DOHH2 (cell line): Measurements from ENCODE around the gene RHBDF2.
A peak's percentile ranks its signal among the peaks of the same experiment; 100 is the strongest.
"Not testable (repeated sequence)": the region's sequence is repeated elsewhere in the genome, so short reads cannot be mapped to it uniquely, and the experiment has no call there.

Experiments used
- H3F3A ChIP-seq: fragments of 200-600 bp; sonication (generic), shearing (Covaris generic); 2 replicates; pipeline ENCODE4 v1.6.0; 2016; ENCODE audit warnings: antibody characterized with exemption, mild to moderate bottlenecking; ENCODE audit not compliant: control insufficient read depth, insufficient read depth
- H3K27ac ChIP-seq: fragments of 200-600 bp; sonication (generic); 2 replicates; pipeline ENCODE4 v1.5.1; 2014; ENCODE audit warnings: low read depth, mild to moderate bottlenecking, low read length, moderate library complexity
- H3K27me3 ChIP-seq: fragments of 200-600 bp; sonication (generic); 2 replicates; pipeline ENCODE4 v1.6.1; 2014; ENCODE audit warnings: mild to moderate bottlenecking, low read length, mixed read lengths; ENCODE audit not compliant: control insufficient read depth
- H3K36me3 ChIP-seq: fragments of 200-600 bp; sonication (generic); 2 replicates; pipeline ENCODE4 v1.6.1; 2014; ENCODE audit warnings: mild to moderate bottlenecking, low read length, moderate library complexity, mixed read lengths; ENCODE audit not compliant: control insufficient read depth
- H3K4me1 ChIP-seq: fragments of 200-600 bp; sonication (generic); 2 replicates; pipeline ENCODE4 v1.6.1; 2014; ENCODE audit warnings: mild to moderate bottlenecking, low read length, mixed read lengths; ENCODE audit not compliant: control insufficient read depth
- H3K4me2 ChIP-seq: fragments of 200-600 bp; sonication (generic); 2 replicates; pipeline ENCODE4 v1.6.0; 2014; ENCODE audit warnings: mild to moderate bottlenecking, low read length, moderate library complexity
- H3K4me3 ChIP-seq: fragments of 200-600 bp; sonication (generic); 2 replicates; pipeline ENCODE4 v1.5.1; 2014; ENCODE audit warnings: mild to moderate bottlenecking, low read length, mixed read lengths
- H3K79me2 ChIP-seq: fragments of 200-600 bp; sonication (generic); 2 replicates; pipeline ENCODE4 v1.6.1; 2014; ENCODE audit warnings: mild to moderate bottlenecking, low read length, mixed read lengths; ENCODE audit not compliant: control insufficient read depth
- H3K9me2 ChIP-seq: fragments of 200-600 bp; sonication (generic); replicated peaks from 2 replicates; pipeline ENCODE4 v1.6.1; 2014; ENCODE audit warnings: mild to moderate bottlenecking, low read length, mixed read lengths; ENCODE audit not compliant: control insufficient read depth
- H3K9me3 ChIP-seq: fragments of 200-600 bp; sonication (generic); 2 replicates; pipeline ENCODE4 v1.6.1; 2014; ENCODE audit warnings: antibody characterized with exemption, low read length, mixed read lengths; ENCODE audit not compliant: control insufficient read depth, insufficient read depth
- H4K20me1 ChIP-seq: fragments of 200-600 bp; sonication (generic); 2 replicates; pipeline ENCODE4 v1.6.0; 2014; ENCODE audit warnings: low read depth, mild to moderate bottlenecking, antibody characterized with exemption, low read length, moderate library complexity; ENCODE audit not compliant: control insufficient read depth, insufficient read depth
- EZH2phosphoT487 ChIP-seq: fragments of 200-600 bp; sonication (generic); IDR thresholded peaks from 2 replicates; pipeline ENCODE4 v1.6.1; 2017; ENCODE audit warnings: borderline replicate concordance, mild to moderate bottlenecking, antibody characterized with exemption, low read length, moderate library complexity, mixed read lengths
- TF ChIP-seq, protein P1 (sequence below): fragments of 200-600 bp; sonication (generic); IDR thresholded peaks from one replicate; pipeline ENCODE4 v1.5.1; 2014; ENCODE audit warnings: antibody characterized with exemption, mild to moderate bottlenecking, low read depth, low read length; ENCODE audit not compliant: poor library complexity, severe bottlenecking

RHBDF2 gene

DNA sequence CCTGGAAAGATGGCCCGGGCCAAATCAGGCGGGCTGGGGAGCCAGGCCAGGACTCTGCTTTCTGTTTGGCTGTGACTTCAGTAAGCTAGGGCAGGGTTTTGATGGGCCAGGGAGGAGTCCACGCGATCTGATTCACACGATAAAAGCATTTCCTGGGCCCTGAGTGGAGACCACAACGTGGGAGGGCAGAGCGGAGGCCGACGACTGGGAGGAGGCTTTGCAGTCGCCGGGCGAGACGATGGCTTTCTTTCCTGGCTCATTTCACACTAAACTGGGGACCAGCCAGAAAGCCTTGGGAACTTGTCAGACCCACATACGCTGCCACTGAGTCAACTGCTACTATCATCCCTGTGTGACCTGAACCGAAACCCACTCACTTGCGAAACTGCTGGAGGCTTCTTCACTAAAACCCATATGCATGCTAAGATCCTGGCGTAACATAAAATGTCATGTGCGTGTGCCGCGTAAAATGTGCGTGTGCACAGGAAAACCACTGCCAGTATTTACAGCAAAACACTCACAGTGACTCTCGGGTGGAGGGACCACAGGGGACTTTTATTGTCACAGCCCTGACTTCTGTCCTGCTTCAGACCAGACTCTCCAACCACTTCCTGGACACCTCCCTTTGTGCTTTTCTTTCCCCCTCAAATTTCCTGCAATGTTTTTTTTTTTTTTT is 14.2 kb upstream of the RHBDF2 start:
- Histone ChIP-seq H3K9me2 (no peaks in the 10 kb centered on the region), H3K4me1 (peaks cover 12% of the 10 kb centered on the region), H3K36me3 (no peaks in the 10 kb centered on the region), H4K20me1 (no peaks in the 10 kb centered on the region), H3F3A (no peaks in the 10 kb centered on the region), H3K4me2 (peak overlapping the region; percentile 59), H3K27ac (no peak overlapping the region), H3K9me3 (no peaks in the 10 kb centered on the region), H3K27me3 (peaks cover 18% of the 10 kb centered on the region; the same call in 1 of the 2 replicates), H3K79me2 (no peaks in the 10 kb centered on the region), H3K4me3 (peak overlapping the region; percentile 24)
- TF ChIP-seq EZH2phosphoT487, result no peak
- TF ChIP-seq, protein P1, sequence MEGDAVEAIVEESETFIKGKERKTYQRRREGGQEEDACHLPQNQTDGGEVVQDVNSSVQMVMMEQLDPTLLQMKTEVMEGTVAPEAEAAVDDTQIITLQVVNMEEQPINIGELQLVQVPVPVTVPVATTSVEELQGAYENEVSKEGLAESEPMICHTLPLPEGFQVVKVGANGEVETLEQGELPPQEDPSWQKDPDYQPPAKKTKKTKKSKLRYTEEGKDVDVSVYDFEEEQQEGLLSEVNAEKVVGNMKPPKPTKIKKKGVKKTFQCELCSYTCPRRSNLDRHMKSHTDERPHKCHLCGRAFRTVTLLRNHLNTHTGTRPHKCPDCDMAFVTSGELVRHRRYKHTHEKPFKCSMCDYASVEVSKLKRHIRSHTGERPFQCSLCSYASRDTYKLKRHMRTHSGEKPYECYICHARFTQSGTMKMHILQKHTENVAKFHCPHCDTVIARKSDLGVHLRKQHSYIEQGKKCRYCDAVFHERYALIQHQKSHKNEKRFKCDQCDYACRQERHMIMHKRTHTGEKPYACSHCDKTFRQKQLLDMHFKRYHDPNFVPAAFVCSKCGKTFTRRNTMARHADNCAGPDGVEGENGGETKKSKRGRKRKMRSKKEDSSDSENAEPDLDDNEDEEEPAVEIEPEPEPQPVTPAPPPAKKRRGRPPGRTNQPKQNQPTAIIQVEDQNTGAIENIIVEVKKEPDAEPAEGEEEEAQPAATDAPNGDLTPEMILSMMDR, result no peak

DNA sequence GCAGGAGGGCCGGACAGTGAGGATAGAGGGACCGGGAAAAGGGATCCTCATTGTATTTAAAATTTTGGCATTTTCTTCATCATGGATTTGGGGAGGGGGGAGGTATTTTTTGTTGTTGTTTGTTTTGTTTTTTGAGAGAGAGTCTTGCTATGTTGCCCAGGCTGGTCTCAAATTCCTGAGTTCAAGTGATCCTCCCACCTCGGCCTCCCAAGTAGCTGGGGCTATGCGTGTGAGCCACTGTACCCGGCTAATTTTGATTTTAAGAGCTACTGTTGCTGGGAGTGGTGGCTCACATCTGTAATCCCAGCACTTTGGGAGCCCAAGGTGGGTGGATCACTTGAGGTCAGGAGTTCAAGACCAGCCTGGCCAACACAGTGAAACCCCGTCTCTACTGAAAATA is 13.1 kb upstream of the RHBDF2 start:
- not testable (repeated sequence) for H3K27ac ChIP-seq, H3K9me2 ChIP-seq, H3K9me3 ChIP-seq, H3K36me3 ChIP-seq, H3F3A ChIP-seq, H3K79me2 ChIP-seq, H4K20me1 ChIP-seq, H3K4me3 ChIP-seq, H3K4me2 ChIP-seq
- peaks cover 17% of the 10 kb centered on the region; the same call in 1 of the 2 replicates for H3K27me3 ChIP-seq
- peaks cover 12% of the 10 kb centered on the region for H3K4me1 ChIP-seq

DNA sequence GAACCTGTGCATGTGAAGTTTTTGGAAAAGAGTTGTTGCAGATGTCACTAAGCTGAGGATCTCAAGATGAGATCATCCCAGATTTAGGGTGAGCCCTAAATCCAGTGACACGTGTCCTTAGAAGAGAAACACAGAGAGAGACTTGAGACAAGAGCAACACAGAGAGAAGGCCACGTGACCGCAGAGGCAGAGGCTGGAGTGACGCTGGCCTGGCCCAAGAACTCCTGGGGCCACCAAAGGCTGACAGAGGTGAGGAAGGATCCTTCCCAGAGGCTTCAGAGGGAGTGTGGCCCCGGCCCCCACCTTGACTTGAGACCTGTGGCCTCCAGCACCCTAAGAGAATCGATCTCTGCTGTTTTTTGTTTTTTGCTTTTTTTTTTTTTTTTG is 12.1 kb upstream of the RHBDF2 start:
- H3K27ac ChIP-seq, result no peak overlapping the region
- H3K9me3 ChIP-seq, result no peaks in the 10 kb centered on the region
- H3K79me2 ChIP-seq, result no peaks in the 10 kb centered on the region
- no peaks in the 10 kb centered on the region for H4K20me1 ChIP-seq
- H3K4me1 ChIP-seq, result peaks cover 12% of the 10 kb centered on the region
- no peaks in the 10 kb centered on the region for H3F3A ChIP-seq
- H3K4me2 ChIP-seq, result no peak overlapping the region
- no peaks in the 10 kb centered on the region for H3K36me3 ChIP-seq
- no peak overlapping the region for H3K4me3 ChIP-seq
- TF ChIP-seq EZH2phosphoT487, result no peak
- TF ChIP-seq, protein P1, result no peak
- H3K9me2 ChIP-seq, result no peaks in the 10 kb centered on the region
- peaks cover 10% of the 10 kb centered on the region; the same call in 1 of the 2 replicates for H3K27me3 ChIP-seq

DNA sequence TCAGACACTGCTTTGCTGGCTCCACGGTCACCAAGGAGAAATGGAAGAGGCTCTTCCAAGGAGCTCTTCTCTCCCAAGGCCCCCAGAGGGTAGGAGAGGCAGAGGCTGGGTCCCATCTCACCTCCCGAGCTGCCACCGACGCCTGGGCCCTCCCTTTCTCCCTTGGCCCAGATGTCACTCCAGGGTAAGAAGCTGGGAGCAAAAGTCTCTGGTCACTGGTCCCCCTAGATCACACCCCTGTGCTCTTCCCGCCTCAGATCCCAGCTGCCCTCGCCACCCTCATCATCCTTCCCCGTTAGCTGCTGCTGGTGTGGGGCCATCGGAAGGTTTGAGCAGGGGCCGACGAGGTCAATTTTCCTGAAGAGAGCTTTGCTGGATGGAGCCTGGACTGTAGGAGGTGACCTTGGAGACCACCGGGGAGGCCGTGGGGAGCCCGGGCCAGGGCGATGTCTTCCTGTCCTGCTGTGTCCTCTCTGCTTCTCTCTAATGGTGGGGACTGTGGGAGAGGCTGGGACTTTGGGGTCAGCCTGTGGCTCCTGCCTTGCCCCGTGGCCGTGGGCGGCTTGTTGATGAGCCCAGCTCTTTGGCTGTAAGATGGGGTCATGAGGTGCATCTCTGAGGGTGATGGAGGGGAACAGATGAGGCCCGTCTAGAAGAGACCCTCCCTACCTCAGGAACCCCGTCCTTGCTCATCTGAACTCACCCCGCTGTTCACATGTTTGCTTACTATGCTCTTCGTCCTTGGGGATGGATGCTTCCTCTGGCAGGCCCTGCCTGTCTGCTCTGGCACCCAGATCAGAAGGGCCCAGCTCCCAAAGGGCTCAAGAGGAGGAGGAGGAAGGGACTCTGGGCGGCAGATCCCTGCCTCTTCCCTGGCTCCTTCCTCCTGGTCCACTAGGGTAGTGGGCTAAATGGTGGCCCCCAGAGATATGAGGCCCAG is 11.4 kb upstream of the RHBDF2 start:
- no peaks in the 10 kb centered on the region for H3K79me2 ChIP-seq
- H4K20me1 ChIP-seq, result no peaks in the 10 kb centered on the region
- no peaks in the 10 kb centered on the region for H3K9me2 ChIP-seq
- no peak overlapping the region for H3K4me2 ChIP-seq
- H3K27me3 ChIP-seq, result peaks cover 5% of the 10 kb centered on the region; the same call in 1 of the 2 replicates
- peaks cover 12% of the 10 kb centered on the region for H3K4me1 ChIP-seq
- TF ChIP-seq EZH2phosphoT487, result no peak
- TF ChIP-seq, protein P1, result no peak
- no peak overlapping the region for H3K4me3 ChIP-seq
- no peaks in the 10 kb centered on the region for H3K36me3 ChIP-seq
- no peak overlapping the region for H3K27ac ChIP-seq
- no peaks in the 10 kb centered on the region for H3F3A ChIP-seq
- no peaks in the 10 kb centered on the region for H3K9me3 ChIP-seq
